GM23338 (cell line): ENCODE results near the gene CNST. TPM values are rescaled to one million over a fixed set of nuclear protein-coding genes. Genes with fewer than 3 reads are reported as not detected.
A peak's percentile ranks its signal among the peaks of the same experiment; 100 is the strongest.

Experiments
- ATAC-seq: fragments of 200-7000 bp; cut with Tn5 transposase; 3 replicates; pipeline ENCODE4 v1.9.1; 2020
- DNase-seq: peaks from one replicate; pipeline ENCODE4 v3.0.0-alpha.2; 2015; ENCODE audit warnings: low spot score
- H2AFZ ChIP-seq: fragments of 200-600 bp; sonication (generic); 2 replicates; pipeline ENCODE4 v1.8.0; 2016; ENCODE audit warnings: antibody characterized with exemption, mild to moderate bottlenecking, moderate library complexity
- H3F3A ChIP-seq: fragments of 200-600 bp; sonication (generic); replicated peaks from 2 replicates; pipeline ENCODE4 v1.8.0; 2017; ENCODE audit warnings: antibody characterized with exemption, mixed run types, low read depth
- H3K27ac ChIP-seq: fragments of 200-600 bp; sonication (generic); 2 replicates; pipeline ENCODE4 v1.6.1; 2016; ENCODE audit warnings: low read depth
- H3K27me3 ChIP-seq: fragments of 200-600 bp; sonication (generic); 2 replicates; pipeline ENCODE4 v1.8.0; 2016; ENCODE audit warnings: mild to moderate bottlenecking, mixed run types, moderate library complexity; ENCODE audit not compliant: insufficient read depth
- H3K36me3 ChIP-seq: fragments of 200-600 bp; sonication (generic); 2 replicates; pipeline ENCODE4 v1.8.0; 2016; ENCODE audit warnings: mild to moderate bottlenecking; ENCODE audit not compliant: insufficient read depth
- H3K4me1 ChIP-seq: fragments of 200-600 bp; sonication (generic); 2 replicates; pipeline ENCODE4 v1.8.0; 2016; ENCODE audit warnings: mild to moderate bottlenecking, moderate library complexity; ENCODE audit not compliant: insufficient read depth
- H3K4me2 ChIP-seq: fragments of 200-600 bp; sonication (generic); 2 replicates; pipeline ENCODE4 v1.7.1; 2017; ENCODE audit warnings: mixed run types
- H3K4me3 ChIP-seq: fragments of 200-600 bp; sonication (generic); 2 replicates; pipeline ENCODE4 v1.6.1; 2016; ENCODE audit warnings: mixed run types
- H3K79me2 ChIP-seq: fragments of 200-600 bp; sonication (generic); replicated peaks from 2 replicates; pipeline ENCODE4 v1.8.0; 2017; ENCODE audit warnings: mild to moderate bottlenecking; ENCODE audit not compliant: insufficient read depth
- H3K9me2 ChIP-seq: fragments of 200-600 bp; sonication (generic); 2 replicates; pipeline ENCODE4 v1.8.0; 2017; ENCODE audit not compliant: insufficient read depth
- H4K20me1 ChIP-seq: fragments of 200-600 bp; sonication (generic); replicated peaks from 2 replicates; pipeline ENCODE4 v1.8.0; 2017; ENCODE audit warnings: mild to moderate bottlenecking; ENCODE audit not compliant: insufficient read depth
- H3K27ac Mint-ChIP-seq: 2 replicates; pipeline ENCODE4 v1.8.0; 2020; ENCODE audit warnings: inconsistent platforms, mild to moderate bottlenecking, moderate library complexity, mixed read lengths
- H3K27me3 Mint-ChIP-seq: 3 replicates; pipeline ENCODE4 v1.8.0; 2022; ENCODE audit warnings: low read depth, mild to moderate bottlenecking, moderate library complexity, mixed read lengths, inconsistent platforms; ENCODE audit not compliant: insufficient read depth, poor library complexity
- H3K36me3 Mint-ChIP-seq: 3 replicates; pipeline ENCODE4 v1.8.0; 2021; ENCODE audit warnings: low read depth, mild to moderate bottlenecking, inconsistent platforms, moderate library complexity, mixed read lengths
- H3K4me1 Mint-ChIP-seq: 3 replicates; pipeline ENCODE4 v1.8.0; 2020; ENCODE audit warnings: mild to moderate bottlenecking, inconsistent platforms, mixed read lengths
- H3K4me3 Mint-ChIP-seq: 3 replicates; pipeline ENCODE4 v1.8.0; 2021; ENCODE audit warnings: moderate library complexity, mild to moderate bottlenecking, inconsistent platforms, mixed read lengths
- H3K9me3 Mint-ChIP-seq: 3 replicates; pipeline ENCODE4 v1.8.0; 2020; ENCODE audit warnings: moderate library complexity, mild to moderate bottlenecking, inconsistent platforms, mixed read lengths
- CREB1 ChIP-seq: fragments of 250-450 bp; sonication (Bioruptor Pico); IDR thresholded peaks from 2 replicates; pipeline ENCODE4 v1.5.0; 2020; ENCODE audit warnings: low read depth, mild to moderate bottlenecking, moderate library complexity
- EZH2 ChIP-seq: fragments of 200-600 bp; sonication (generic); IDR thresholded peaks from one replicate; pipeline ENCODE4 v1.8.0; 2017; ENCODE audit warnings: antibody characterized with exemption, mild to moderate bottlenecking, low read depth; ENCODE audit not compliant: unreplicated experiment
- EZH2phosphoT487 ChIP-seq: fragments of 200-600 bp; sonication (generic); IDR thresholded peaks from one replicate; pipeline ENCODE4 v1.8.1; 2018; ENCODE audit warnings: antibody characterized with exemption; ENCODE audit not compliant: unreplicated experiment
- JUNB ChIP-seq: IDR thresholded peaks from one replicate; pipeline ENCODE4 v1.6.1; 2016; ENCODE audit warnings: antibody characterized with exemption; ENCODE audit not compliant: unreplicated experiment
- POLR2AphosphoS5 ChIP-seq: IDR thresholded peaks from 2 replicates; pipeline ENCODE4 v1.6.1; 2016; ENCODE audit warnings: antibody characterized with exemption, low read depth
- ZNF114 ChIP-seq: fragments of 250-450 bp; sonication (Bioruptor Pico); IDR thresholded peaks from 2 replicates; pipeline ENCODE4 v1.5.0; 2020; ENCODE audit warnings: mild to moderate bottlenecking, moderate library complexity
- ZNF331 ChIP-seq: fragments of 250-450 bp; sonication (Bioruptor Pico); IDR thresholded peaks from 2 replicates; pipeline ENCODE4 v1.5.0; 2020; ENCODE audit warnings: low read depth, mild to moderate bottlenecking, moderate library complexity
- polyA plus RNA-seq: library from polyadenylated mRNA; unstranded; fragments of >200 nt; fragmentation: Nextera tagmentation; extraction: Ambion mirVana; gene quantifications from 2 replicates; pipeline ENCODE4 v1.2.1, GENCODE V29; 2016
- total RNA-seq: library from RNA; depleted of rRNA; stranded (reverse); fragments of >200 nt; shearing (Covaris generic); gene quantifications from 2 replicates; pipeline ENCODE4 v1.2.3, GENCODE V29; 2014
- TF ChIP-seq, protein P1 (sequence below), 2 experiments: fragments of 200-600 bp in 1 of 2; sonication (generic) in 1 of 2; conservative IDR thresholded peaks; 2 replicates each; pipeline versions ENCODE4 v1.5.1 to v1.6.1; 2016 to 2017; ENCODE audit warnings: antibody characterized with exemption in 2 of 2, low read depth in 2 of 2, mild to moderate bottlenecking in 2 of 2, moderate library complexity in 1 of 2
- TF ChIP-seq, protein P2 (sequence below): IDR thresholded peaks from one replicate; pipeline ENCODE4 v1.6.1; 2018; ENCODE audit warnings: antibody characterized with exemption; ENCODE audit not compliant: unreplicated experiment
- TF ChIP-seq, protein P3 (sequence below): fragments of 250-450 bp; sonication (Bioruptor Pico); IDR thresholded peaks from 2 replicates; pipeline ENCODE4 v1.5.0; 2020; ENCODE audit warnings: mild to moderate bottlenecking, moderate library complexity
- TF ChIP-seq, protein P4 (sequence below): IDR thresholded peaks from 2 replicates; pipeline ENCODE4 v1.6.1; 2016; ENCODE audit warnings: antibody characterized with exemption

Gene CNST
- total and polyA plus RNA-seq, 2 experiments from 2014 or later: 8.1 to 17.6 TPM

DNA sequence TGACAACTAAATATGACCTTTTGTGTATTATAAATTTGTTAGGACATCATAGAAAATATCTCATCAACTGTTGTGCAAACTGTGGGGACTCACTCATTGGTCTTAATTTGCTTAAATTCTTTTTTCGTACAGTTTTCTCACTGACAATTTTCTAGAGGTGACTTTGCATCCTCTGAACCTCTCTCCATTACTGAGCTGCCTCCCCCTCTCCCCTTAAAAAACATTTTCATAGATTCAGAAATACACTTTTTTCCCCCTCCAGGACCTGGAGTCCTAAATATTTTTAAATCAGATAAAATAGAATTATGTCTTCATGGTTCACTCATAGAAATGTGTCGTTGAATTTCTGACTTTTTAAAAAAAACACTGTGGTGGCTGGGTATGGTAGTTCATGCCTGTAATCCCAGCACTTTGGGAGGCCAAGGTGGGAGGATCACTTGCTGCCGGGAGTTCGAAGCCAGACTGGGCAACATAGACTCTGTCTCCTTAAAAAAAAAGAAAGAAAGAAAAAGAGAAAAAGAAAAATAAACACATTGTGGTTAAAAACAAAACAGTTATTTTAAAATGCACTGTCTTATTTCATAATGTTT, 1.5 kb downstream of the CNST start:
- Histone ChIP-seq H3K4me1 (peaks cover 13% of the 10 kb centered on the region; the same call in 1 of the 2 replicates), H3F3A (no peaks in the 10 kb centered on the region), H3K27ac (no peak overlapping the region), H3K36me3 (no peaks in the 10 kb centered on the region), H3K4me3 (peak overlapping the region; percentile 95), H3K4me2 (peak overlapping the region; percentile 94), H3K79me2 (peaks cover 91% of the 10 kb centered on the region), H3K27me3 (no peaks in the 10 kb centered on the region), H2AFZ (no peak overlapping the region), H3K9me2 (no peaks in the 10 kb centered on the region), H4K20me1 (peaks cover 9% of the 10 kb centered on the region)
- H3K36me3 Mint-ChIP-seq: peaks cover 17% of the 10 kb centered on the region
- H3K9me3 Mint-ChIP-seq: no peaks in the 10 kb centered on the region
- ATAC-seq: no peak
- peaks cover 7% of the 10 kb centered on the region for H3K27me3 Mint-ChIP-seq
- H3K4me1 Mint-ChIP-seq: peaks cover 9% of the 10 kb centered on the region
- H3K4me3 Mint-ChIP-seq: peak overlapping the region; percentile 98
- H3K27ac Mint-ChIP-seq: peak overlapping the region; percentile 47; the same call in 1 of the 2 replicates
- no peak for TF ChIP-seq CREB1
- TF ChIP-seq EZH2: no peak
- no peak for TF ChIP-seq ZNF114 (CRISPR knock-in tag)
- TF ChIP-seq, protein P1, sequence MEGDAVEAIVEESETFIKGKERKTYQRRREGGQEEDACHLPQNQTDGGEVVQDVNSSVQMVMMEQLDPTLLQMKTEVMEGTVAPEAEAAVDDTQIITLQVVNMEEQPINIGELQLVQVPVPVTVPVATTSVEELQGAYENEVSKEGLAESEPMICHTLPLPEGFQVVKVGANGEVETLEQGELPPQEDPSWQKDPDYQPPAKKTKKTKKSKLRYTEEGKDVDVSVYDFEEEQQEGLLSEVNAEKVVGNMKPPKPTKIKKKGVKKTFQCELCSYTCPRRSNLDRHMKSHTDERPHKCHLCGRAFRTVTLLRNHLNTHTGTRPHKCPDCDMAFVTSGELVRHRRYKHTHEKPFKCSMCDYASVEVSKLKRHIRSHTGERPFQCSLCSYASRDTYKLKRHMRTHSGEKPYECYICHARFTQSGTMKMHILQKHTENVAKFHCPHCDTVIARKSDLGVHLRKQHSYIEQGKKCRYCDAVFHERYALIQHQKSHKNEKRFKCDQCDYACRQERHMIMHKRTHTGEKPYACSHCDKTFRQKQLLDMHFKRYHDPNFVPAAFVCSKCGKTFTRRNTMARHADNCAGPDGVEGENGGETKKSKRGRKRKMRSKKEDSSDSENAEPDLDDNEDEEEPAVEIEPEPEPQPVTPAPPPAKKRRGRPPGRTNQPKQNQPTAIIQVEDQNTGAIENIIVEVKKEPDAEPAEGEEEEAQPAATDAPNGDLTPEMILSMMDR (conservative IDR thresholded peaks at IDR 0.05; ENCODE audit: low read depth in 2 of 2): no peak
- no peak for TF ChIP-seq JUNB
- TF ChIP-seq POLR2AphosphoS5: no peak
- no peak for TF ChIP-seq EZH2phosphoT487
- TF ChIP-seq, protein P2, sequence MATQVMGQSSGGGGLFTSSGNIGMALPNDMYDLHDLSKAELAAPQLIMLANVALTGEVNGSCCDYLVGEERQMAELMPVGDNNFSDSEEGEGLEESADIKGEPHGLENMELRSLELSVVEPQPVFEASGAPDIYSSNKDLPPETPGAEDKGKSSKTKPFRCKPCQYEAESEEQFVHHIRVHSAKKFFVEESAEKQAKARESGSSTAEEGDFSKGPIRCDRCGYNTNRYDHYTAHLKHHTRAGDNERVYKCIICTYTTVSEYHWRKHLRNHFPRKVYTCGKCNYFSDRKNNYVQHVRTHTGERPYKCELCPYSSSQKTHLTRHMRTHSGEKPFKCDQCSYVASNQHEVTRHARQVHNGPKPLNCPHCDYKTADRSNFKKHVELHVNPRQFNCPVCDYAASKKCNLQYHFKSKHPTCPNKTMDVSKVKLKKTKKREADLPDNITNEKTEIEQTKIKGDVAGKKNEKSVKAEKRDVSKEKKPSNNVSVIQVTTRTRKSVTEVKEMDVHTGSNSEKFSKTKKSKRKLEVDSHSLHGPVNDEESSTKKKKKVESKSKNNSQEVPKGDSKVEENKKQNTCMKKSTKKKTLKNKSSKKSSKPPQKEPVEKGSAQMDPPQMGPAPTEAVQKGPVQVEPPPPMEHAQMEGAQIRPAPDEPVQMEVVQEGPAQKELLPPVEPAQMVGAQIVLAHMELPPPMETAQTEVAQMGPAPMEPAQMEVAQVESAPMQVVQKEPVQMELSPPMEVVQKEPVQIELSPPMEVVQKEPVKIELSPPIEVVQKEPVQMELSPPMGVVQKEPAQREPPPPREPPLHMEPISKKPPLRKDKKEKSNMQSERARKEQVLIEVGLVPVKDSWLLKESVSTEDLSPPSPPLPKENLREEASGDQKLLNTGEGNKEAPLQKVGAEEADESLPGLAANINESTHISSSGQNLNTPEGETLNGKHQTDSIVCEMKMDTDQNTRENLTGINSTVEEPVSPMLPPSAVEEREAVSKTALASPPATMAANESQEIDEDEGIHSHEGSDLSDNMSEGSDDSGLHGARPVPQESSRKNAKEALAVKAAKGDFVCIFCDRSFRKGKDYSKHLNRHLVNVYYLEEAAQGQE: no peak
- TF ChIP-seq, protein P3, sequence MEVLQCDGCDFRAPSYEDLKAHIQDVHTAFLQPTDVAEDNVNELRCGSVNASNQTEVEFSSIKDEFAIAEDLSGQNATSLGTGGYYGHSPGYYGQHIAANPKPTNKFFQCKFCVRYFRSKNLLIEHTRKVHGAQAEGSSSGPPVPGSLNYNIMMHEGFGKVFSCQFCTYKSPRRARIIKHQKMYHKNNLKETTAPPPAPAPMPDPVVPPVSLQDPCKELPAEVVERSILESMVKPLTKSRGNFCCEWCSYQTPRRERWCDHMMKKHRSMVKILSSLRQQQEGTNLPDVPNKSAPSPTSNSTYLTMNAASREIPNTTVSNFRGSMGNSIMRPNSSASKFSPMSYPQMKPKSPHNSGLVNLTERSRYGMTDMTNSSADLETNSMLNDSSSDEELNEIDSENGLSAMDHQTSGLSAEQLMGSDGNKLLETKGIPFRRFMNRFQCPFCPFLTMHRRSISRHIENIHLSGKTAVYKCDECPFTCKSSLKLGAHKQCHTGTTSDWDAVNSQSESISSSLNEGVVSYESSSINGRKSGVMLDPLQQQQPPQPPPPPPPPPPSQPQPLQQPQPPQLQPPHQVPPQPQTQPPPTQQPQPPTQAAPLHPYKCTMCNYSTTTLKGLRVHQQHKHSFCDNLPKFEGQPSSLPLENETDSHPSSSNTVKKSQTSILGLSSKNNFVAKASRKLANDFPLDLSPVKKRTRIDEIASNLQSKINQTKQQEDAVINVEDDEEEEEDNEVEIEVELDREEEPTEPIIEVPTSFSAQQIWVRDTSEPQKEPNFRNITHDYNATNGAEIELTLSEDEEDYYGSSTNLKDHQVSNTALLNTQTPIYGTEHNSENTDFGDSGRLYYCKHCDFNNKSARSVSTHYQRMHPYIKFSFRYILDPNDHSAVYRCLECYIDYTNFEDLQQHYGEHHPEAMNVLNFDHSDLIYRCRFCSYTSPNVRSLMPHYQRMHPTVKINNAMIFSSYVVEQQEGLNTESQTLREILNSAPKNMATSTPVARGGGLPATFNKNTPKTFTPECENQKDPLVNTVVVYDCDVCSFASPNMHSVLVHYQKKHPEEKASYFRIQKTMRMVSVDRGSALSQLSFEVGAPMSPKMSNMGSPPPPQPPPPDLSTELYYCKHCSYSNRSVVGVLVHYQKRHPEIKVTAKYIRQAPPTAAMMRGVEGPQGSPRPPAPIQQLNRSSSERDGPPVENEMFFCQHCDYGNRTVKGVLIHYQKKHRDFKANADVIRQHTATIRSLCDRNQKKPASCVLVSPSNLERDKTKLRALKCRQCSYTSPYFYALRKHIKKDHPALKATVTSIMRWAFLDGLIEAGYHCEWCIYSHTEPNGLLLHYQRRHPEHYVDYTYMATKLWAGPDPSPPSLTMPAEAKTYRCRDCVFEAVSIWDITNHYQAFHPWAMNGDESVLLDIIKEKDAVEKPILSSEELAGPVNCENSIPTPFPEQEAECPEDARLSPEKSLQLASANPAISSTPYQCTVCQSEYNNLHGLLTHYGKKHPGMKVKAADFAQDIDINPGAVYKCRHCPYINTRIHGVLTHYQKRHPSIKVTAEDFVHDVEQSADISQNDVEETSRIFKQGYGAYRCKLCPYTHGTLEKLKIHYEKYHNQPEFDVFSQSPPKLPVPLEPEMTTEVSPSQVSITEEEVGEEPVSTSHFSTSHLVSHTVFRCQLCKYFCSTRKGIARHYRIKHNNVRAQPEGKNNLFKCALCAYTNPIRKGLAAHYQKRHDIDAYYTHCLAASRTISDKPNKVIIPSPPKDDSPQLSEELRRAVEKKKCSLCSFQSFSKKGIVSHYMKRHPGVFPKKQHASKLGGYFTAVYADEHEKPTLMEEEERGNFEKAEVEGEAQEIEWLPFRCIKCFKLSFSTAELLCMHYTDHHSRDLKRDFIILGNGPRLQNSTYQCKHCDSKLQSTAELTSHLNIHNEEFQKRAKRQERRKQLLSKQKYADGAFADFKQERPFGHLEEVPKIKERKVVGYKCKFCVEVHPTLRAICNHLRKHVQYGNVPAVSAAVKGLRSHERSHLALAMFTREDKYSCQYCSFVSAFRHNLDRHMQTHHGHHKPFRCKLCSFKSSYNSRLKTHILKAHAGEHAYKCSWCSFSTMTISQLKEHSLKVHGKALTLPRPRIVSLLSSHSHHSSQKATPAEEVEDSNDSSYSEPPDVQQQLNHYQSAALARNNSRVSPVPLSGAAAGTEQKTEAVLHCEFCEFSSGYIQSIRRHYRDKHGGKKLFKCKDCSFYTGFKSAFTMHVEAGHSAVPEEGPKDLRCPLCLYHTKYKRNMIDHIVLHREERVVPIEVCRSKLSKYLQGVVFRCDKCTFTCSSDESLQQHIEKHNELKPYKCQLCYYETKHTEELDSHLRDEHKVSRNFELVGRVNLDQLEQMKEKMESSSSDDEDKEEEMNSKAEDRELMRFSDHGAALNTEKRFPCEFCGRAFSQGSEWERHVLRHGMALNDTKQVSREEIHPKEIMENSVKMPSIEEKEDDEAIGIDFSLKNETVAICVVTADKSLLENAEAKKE: no peak
- TF ChIP-seq, protein P4, sequence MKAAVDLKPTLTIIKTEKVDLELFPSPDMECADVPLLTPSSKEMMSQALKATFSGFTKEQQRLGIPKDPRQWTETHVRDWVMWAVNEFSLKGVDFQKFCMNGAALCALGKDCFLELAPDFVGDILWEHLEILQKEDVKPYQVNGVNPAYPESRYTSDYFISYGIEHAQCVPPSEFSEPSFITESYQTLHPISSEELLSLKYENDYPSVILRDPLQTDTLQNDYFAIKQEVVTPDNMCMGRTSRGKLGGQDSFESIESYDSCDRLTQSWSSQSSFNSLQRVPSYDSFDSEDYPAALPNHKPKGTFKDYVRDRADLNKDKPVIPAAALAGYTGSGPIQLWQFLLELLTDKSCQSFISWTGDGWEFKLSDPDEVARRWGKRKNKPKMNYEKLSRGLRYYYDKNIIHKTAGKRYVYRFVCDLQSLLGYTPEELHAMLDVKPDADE: no peak
- TF ChIP-seq ZNF331 (CRISPR knock-in tag): no peak
- DNase-seq: no peak
